Gastrocnemius medialis (tissue), 4 donors: ENCODE data around the gene ELOF1.

Source experiments
- CTCF ChIP-seq, 5 experiments: fragments of 450-650 bp in 3 of 5; fragments of 200-600 bp in 2 of 5; sonication (generic) in 2 of 5; IDR thresholded peaks in 4 of 5; conservative IDR thresholded peaks in 1 of 5; 1 replicate in 4 of 5; 2 replicates in 1 of 5; pipeline ENCODE4 v1.5.1; 2016 to 2019; ENCODE audit warnings: antibody characterized with exemption in 5 of 5, mild to moderate bottlenecking in 3 of 5, moderate library complexity in 3 of 5
- POLR2A ChIP-seq, 2 donors: fragments of 450-650 bp; IDR thresholded peaks; one replicate each; pipeline ENCODE4 v1.6.1; 2017; ENCODE audit warnings: antibody characterized with exemption in 2 of 2, mild to moderate bottlenecking in 2 of 2, moderate library complexity in 2 of 2

- TF ChIP-seq CTCF (IDR thresholded peaks at IDR 0.05 in 4 of 5, conservative IDR thresholded peaks at IDR 0.05 in 1 of 5) = peak in 1 of 5 experiments; percentile 19
- TF ChIP-seq POLR2A (IDR thresholded peaks at IDR 0.05) = no peak
These were observed 7.3 kb downstream of the ELOF1 start for GRCh38 chr19:11551603-11552235.
